MCF 10A (cell line): ENCODE results near the gene SCN8A. TPM values are rescaled to one million over a fixed set of nuclear protein-coding genes. Genes with fewer than 3 reads are reported as not detected.

ENCODE experiments used
- BruUV-seq: library from RNA; stranded (reverse); fragments of 400-500 nt; replicated peaks from 2 replicates; lab custom pipeline; 2021; lab: Mats Ljungman, UMichigan
- CTCF ChIA-PET: fragments of 300-600 bp; sonication (Branson Sonifier 250); formaldehyde crosslinking; extraction: SDS; loops from one replicate; lab custom pipeline; 2021; ENCODE audit warnings: antibody characterized with exemption, inconsistent platforms; lab: Yijun Ruan, JAX
- POLR2A ChIA-PET: fragments of 300-600, 350-650 bp; sonication (Branson Sonifier 250); formaldehyde crosslinking; extraction: SDS; loops from one replicate; lab custom pipeline; 2020; ENCODE audit warnings: antibody characterized with exemption, inconsistent platforms; lab: Yijun Ruan, JAX
- DNase-seq: peaks from one replicate; pipeline ENCODE4 v3.0.0-alpha.2; 2018; ENCODE audit not compliant: unreplicated experiment
- H3K27ac Mint-ChIP-seq: one replicate; pipeline ENCODE4 v1.8.0; 2022; ENCODE audit warnings: mild to moderate bottlenecking, low read depth, mixed read lengths; ENCODE audit not compliant: unreplicated experiment
- H3K27me3 Mint-ChIP-seq: one replicate; pipeline ENCODE4 v1.8.0; 2022; ENCODE audit warnings: mixed read lengths; ENCODE audit not compliant: insufficient read depth, unreplicated experiment
- H3K36me3 Mint-ChIP-seq: one replicate; pipeline ENCODE4 v1.8.0; 2022; ENCODE audit warnings: mild to moderate bottlenecking, moderate library complexity, mixed read lengths; ENCODE audit not compliant: insufficient read depth, unreplicated experiment
- H3K4me1 Mint-ChIP-seq: one replicate; pipeline ENCODE4 v1.8.0; 2022; ENCODE audit warnings: mixed read lengths; ENCODE audit not compliant: insufficient read depth, unreplicated experiment
- H3K4me3 Mint-ChIP-seq: one replicate; pipeline ENCODE4 v1.8.0; 2022; ENCODE audit warnings: mild to moderate bottlenecking, moderate library complexity, mixed read lengths; ENCODE audit not compliant: unreplicated experiment
- H3K9me3 Mint-ChIP-seq: one replicate; pipeline ENCODE4 v1.8.0; 2022; ENCODE audit warnings: mixed read lengths; ENCODE audit not compliant: unreplicated experiment
- CTCF ChIP-seq: fragments of 200-600 bp; IDR thresholded peaks from one replicate; pipeline ENCODE4 v1.8.0; 2022; ENCODE audit warnings: antibody characterized with exemption, mild to moderate bottlenecking; ENCODE audit not compliant: unreplicated experiment
- intact Hi-C: fragments of 100-400 bp; cut with micrococcal nuclease; formaldehyde crosslinking; loops from 2 replicates; pipeline ENCODE4 v1.14.1; 2022
- total RNA-seq: library from RNA; stranded (reverse); gene quantifications from 2 replicates; pipeline ENCODE4 v1.2.3, GENCODE V29; 2022

Gene SCN8A
- total RNA-seq, 1 experiment from 2014 or later: 0.70 TPM

- CTCF ChIA-PET: interaction anchor here (0.6 to 1.1 kb wide), 2 partner anchors 19 to 21 kb away, joined by 3 read pairs; no protein-coding TSS in a partner anchor
- H3K27ac Mint-ChIP-seq: no peak overlapping the region
- BruUV-seq: no TSS peak
- no peaks in the 10 kb centered on the region for H3K36me3 Mint-ChIP-seq
- H3K9me3 Mint-ChIP-seq: peaks cover 9% of the 10 kb centered on the region
- POLR2A ChIA-PET: no interaction called here
- peaks cover 51% of the 10 kb centered on the region for H3K27me3 Mint-ChIP-seq
- H3K4me3 Mint-ChIP-seq: no peak overlapping the region
- no peak for DNase-seq
- TF ChIP-seq CTCF: no peak
- intact Hi-C loops: no loop called here
- H3K4me1 Mint-ChIP-seq: no peaks in the 10 kb centered on the region
Observed at GRCh38 chr12:51662728-51663154, 71.7 kb downstream of the SCN8A start.

GRCh38 chr12:51663390-51663789 lies 72.4 kb downstream of the SCN8A start:
- ChIA-PET CTCF (interaction anchor here (0.6 to 1.1 kb wide), 3 partner anchors 19 to 161 kb away, joined by 3 to 5 read pairs (median 3); no protein-coding TSS in a partner anchor), POLR2A (interaction anchor here (0.7 kb wide), 1 partner anchor 210 kb away, joined by 3 read pairs; no protein-coding TSS in a partner anchor)
- H3K27me3 Mint-ChIP-seq: peaks cover 45% of the 10 kb centered on the region
- no peak overlapping the region for H3K27ac Mint-ChIP-seq
- H3K9me3 Mint-ChIP-seq: peaks cover 2% of the 10 kb centered on the region
- no peaks in the 10 kb centered on the region for H3K4me1 Mint-ChIP-seq
- H3K36me3 Mint-ChIP-seq: no peaks in the 10 kb centered on the region
- no peak for TF ChIP-seq CTCF
- no TSS peak for BruUV-seq
- DNase-seq: no peak
- no peak overlapping the region for H3K4me3 Mint-ChIP-seq
- intact Hi-C loops: no loop called here

- CTCF ChIA-PET: interaction anchor here (0.6 kb wide), 1 partner anchor 13 kb away, joined by 3 read pairs; no protein-coding TSS in a partner anchor
- Mint-ChIP-seq H3K36me3 (no peaks in the 10 kb centered on the region), H3K4me3 (no peak overlapping the region), H3K27me3 (peaks cover 13% of the 10 kb centered on the region), H3K27ac (no peak overlapping the region), H3K9me3 (no peaks in the 10 kb centered on the region), H3K4me1 (peaks cover 6% of the 10 kb centered on the region)
- intact Hi-C loops: no loop called here
- DNase-seq: no peak
- no peak for TF ChIP-seq CTCF
- no TSS peak for BruUV-seq
- POLR2A ChIA-PET: interaction anchor here (0.9 to 1.6 kb wide), 2 partner anchors 9 to 12 kb away, joined by 3 read pairs; no protein-coding TSS in a partner anchor
Observed at GRCh38 chr12:51666696-51667095, 75.7 kb downstream of the SCN8A start.

GRCh38 chr12:51667269-51667668 lies 76.2 kb downstream of the SCN8A start:
- no TSS peak for BruUV-seq
- no peak for TF ChIP-seq CTCF
- intact Hi-C loops: no loop called here
- no peak overlapping the region for H3K4me3 Mint-ChIP-seq
- ChIA-PET CTCF (interaction anchor here (1.2 to 1.4 kb wide), 2 partner anchors 10 to 17 kb away, joined by 3 to 5 read pairs; no protein-coding TSS in a partner anchor), POLR2A (interaction anchor here (0.6 to 1.6 kb wide), 3 partner anchors 8 to 17 kb away, joined by 3 to 7 read pairs (median 4); no protein-coding TSS in a partner anchor)
- H3K27ac Mint-ChIP-seq: no peak overlapping the region
- H3K4me1 Mint-ChIP-seq: peaks cover 10% of the 10 kb centered on the region
- H3K9me3 Mint-ChIP-seq: no peaks in the 10 kb centered on the region
- peaks cover 7% of the 10 kb centered on the region for H3K27me3 Mint-ChIP-seq
- DNase-seq: no peak
- no peaks in the 10 kb centered on the region for H3K36me3 Mint-ChIP-seq
